Measurements from ENCODE around the gene DUSP28. TPM values are rescaled to one million over a fixed set of nuclear protein-coding genes. Genes with fewer than 3 reads are reported as not detected.

Gene DUSP28
- total and polyA plus RNA-seq, 2 of the 13 experiments (the other 11 are each of a cell fraction or from before 2014, with no cell fraction given) = 5.2 to 8.6 TPM

- TF ChIP-seq FUBP1 (CRISPR knock-in tag; IDR thresholded peaks at IDR 0.05; ENCODE audit: borderline replicate concordance) (no peak), TBX3 (IDR thresholded peaks at IDR 0.05; ENCODE audit: borderline replicate concordance) (peak; percentile 87), PRPF4 (IDR thresholded peaks at IDR 0.05; ENCODE audit: low read depth, low read length, poor library complexity, severe bottlenecking) (no peak), ZNF350 (CRISPR knock-in tag; IDR thresholded peaks at IDR 0.05; ENCODE audit: borderline replicate concordance, low read depth) (peak; percentile 51; the same call in 1 of the 2 replicates), ZBTB8A (CRISPR knock-in tag; IDR thresholded peaks at IDR 0.05; ENCODE audit: borderline replicate concordance, low read depth) (0 out of 2 replicates have a peak, but pooled peaks have one; percentile 25), NCOA2 (CRISPR knock-in tag; IDR thresholded peaks at IDR 0.05) (peak; percentile 50; the same call in 1 of the 2 replicates), NRL (CRISPR knock-in tag; IDR thresholded peaks at IDR 0.05; ENCODE audit: borderline replicate concordance) (peak; percentile 87; the same call in 1 of the 2 replicates), ZNF264 (CRISPR knock-in tag; IDR thresholded peaks at IDR 0.05) (no peak), ZNF605 (CRISPR knock-in tag; IDR thresholded peaks at IDR 0.05) (peak; percentile 86), ONECUT2 (CRISPR knock-in tag; IDR thresholded peaks at IDR 0.05) (no peak), TBP (CRISPR knock-in tag; IDR thresholded peaks at IDR 0.05) (no peak), ESRRA (CRISPR knock-in tag; IDR thresholded peaks at IDR 0.05; ENCODE audit: low read depth) (peak; percentile 58; the same call in 1 of the 2 replicates), EEA1 (CRISPR knock-in tag; IDR thresholded peaks at IDR 0.05; ENCODE audit: borderline replicate concordance) (no peak; the same call in 1 of the 2 replicates), ZNF660 (CRISPR knock-in tag; IDR thresholded peaks at IDR 0.05; ENCODE audit: borderline replicate concordance, low read depth) (no peak), ARNT2 (CRISPR knock-in tag; IDR thresholded peaks at IDR 0.05; ENCODE audit: low read depth) (peak; percentile 67; the same call in 1 of the 2 replicates), NR3C1 (CRISPR knock-in tag; IDR thresholded peaks at IDR 0.05) (no peak), ZNF224 (CRISPR knock-in tag; IDR thresholded peaks at IDR 0.05) (peak; percentile 68; the same call in 1 of the 2 replicates), NPAS2 (CRISPR knock-in tag; IDR thresholded peaks at IDR 0.05; ENCODE audit: borderline replicate concordance) (no peak)
- TF ChIP-seq, protein P1, sequence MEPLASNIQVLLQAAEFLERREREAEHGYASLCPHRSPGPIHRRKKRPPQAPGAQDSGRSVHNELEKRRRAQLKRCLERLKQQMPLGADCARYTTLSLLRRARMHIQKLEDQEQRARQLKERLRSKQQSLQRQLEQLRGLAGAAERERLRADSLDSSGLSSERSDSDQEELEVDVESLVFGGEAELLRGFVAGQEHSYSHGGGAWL (CRISPR knock-in tag; IDR thresholded peaks at IDR 0.05) = peak; percentile 73
- TF ChIP-seq, protein P2, sequence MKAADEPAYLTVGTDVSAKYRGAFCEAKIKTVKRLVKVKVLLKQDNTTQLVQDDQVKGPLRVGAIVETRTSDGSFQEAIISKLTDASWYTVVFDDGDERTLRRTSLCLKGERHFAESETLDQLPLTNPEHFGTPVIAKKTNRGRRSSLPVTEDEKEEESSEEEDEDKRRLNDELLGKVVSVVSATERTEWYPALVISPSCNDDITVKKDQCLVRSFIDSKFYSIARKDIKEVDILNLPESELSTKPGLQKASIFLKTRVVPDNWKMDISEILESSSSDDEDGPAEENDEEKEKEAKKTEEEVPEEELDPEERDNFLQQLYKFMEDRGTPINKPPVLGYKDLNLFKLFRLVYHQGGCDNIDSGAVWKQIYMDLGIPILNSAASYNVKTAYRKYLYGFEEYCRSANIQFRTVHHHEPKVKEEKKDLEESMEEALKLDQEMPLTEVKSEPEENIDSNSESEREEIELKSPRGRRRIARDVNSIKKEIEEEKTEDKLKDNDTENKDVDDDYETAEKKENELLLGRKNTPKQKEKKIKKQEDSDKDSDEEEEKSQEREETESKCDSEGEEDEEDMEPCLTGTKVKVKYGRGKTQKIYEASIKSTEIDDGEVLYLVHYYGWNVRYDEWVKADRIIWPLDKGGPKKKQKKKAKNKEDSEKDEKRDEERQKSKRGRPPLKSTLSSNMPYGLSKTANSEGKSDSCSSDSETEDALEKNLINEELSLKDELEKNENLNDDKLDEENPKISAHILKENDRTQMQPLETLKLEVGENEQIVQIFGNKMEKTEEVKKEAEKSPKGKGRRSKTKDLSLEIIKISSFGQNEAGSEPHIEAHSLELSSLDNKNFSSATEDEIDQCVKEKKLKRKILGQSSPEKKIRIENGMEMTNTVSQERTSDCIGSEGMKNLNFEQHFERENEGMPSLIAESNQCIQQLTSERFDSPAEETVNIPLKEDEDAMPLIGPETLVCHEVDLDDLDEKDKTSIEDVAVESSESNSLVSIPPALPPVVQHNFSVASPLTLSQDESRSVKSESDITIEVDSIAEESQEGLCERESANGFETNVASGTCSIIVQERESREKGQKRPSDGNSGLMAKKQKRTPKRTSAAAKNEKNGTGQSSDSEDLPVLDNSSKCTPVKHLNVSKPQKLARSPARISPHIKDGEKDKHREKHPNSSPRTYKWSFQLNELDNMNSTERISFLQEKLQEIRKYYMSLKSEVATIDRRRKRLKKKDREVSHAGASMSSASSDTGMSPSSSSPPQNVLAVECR (CRISPR knock-in tag; IDR thresholded peaks at IDR 0.05; ENCODE audit: borderline replicate concordance) = peak; percentile 76; the same call in 1 of the 2 replicates
These were observed 19.8 kb downstream of the DUSP28 start (continued) for GRCh38 chr2:240579771-240580614.
